ENCODE measurements around the gene STK17A.

Gene STK17A

DNA sequence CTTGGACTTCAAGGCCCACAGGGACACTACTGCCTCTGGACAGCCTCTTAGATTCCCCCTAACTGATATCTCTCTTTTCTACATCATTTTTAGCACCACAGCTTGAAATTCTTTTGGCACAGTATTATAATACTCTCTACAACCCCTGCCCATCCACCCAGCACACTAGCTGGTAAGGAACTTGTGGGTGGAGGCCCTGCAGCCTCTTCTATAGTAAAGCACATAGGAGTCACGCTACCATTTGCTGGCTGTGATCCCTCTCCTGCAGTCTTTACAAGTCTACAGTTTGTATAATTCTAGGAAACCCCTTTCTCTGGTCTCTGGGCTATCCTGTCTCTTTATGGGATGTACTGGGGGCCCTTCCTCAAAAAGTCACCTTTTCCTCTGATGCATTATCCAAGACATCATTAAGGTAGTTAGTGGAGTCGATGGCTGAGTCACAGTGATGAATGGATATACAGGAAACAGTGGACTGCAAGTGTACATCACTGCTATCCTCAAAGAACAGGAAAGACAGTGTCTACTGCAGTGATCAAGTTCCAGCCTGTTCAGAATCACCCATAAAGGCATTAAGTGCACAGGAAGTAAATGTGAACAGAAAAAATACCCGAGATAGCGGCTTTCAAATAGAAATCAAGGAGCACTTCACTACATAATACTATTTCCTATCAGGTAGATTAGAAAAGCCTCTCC, 54.4 kb downstream of the STK17A start:
- peak; percentile 47 for DNase-seq

DNA sequence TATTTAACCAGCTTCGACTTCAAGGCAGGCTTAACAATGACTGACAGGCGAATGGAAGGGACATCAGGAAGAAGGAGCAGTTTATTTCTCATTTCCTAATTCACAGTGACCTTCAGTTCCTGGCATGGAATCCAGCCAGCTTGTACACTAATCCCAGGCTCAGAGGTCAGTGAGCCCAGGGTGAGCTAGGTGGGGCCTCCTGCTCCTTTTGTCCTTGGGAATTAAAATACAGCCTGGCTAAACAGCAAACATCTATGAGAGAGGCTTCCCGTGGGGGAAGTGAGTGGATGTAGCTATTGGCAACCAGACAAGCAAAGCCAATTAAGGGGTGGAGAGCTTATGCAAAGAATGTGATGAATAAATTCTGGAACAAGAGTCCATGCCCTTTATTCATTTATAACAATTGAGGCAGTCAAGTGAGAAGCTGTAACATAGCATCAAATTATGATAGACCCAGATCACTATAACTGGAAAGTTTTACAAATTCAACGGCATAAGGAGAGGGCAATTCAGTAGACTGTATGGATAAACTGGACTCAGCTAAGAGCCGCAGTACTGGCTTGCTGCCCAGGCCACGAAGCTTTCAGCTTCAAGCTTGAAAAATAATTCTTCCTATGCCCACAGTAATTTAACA, 57.1 kb downstream of the STK17A start:
- no peak for DNase-seq

DNA sequence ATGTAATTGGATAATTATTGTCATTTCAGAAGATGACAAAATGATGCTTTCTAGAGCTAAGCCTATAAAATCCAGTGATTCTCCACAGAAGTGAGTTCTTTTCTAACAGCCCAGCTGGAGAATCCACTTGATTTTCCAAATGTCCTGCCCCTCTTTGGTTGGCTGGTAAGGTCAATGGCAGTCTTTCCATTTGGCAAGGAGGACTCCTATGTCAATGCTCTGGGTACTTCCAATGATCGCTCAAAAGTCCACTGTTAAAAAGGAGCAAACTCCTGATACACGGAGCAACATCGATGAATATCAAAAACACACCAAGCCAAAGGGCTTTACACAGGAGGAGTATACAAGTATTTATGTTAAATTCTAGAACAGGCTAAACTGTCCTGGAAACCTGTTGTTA, 57.8 kb downstream of the STK17A start:
- DNase-seq, result no peak

DNA sequence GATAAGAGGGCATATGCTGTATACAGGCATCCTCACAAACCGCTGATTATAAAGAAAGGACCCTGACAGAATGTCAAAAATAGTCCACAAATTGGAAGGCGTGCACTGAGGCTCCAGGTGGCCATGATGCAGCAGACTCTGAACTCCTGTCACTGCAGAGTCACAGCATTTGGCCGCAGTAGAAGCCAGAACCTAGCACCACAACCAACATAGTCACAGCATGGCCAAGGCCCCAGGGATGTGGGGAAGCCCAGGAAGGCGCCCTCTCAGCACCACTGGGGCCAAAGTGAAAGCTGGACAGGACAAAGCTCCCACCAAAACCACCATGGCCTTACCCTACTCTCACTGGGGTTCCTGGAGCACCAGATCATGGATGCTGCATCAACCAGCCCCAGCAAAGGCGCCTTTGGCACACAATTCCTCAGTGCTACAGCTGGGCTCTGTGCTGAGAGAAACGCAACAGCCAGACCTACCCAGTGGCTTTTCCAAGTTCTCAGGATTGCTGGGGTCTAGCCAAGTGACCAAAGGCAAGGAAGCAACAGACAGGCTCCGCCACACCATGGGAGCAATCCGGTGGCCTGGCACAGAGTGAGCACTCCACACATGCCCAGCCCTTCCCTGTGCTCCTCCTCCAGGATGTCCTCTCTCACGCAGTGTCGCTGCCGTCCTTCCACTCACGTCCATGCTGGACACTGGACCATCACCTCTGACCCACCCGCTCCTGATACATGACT, 60.2 kb downstream of the STK17A start:
- no peak for DNase-seq

DNA sequence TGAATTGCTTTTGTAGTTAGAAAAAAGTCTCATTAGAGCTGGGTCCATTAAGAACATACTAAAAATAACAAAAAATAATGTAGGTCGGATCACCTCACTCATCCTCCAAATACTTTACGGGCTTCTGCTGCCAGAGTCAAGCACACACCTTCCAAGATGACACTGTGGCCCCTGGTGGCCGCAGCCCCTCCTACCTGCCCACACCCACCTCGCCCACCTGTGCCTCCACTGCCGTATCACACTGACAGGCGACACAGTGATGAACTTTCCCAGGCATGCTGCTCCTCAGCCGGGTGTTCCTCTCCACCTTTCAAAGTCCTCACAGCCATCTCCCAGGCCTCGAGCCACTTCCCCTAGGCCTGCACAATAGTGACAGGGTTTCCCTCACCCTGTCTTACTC, 60.9 kb downstream of the STK17A start:
- DNase-seq, result no peak

DNA sequence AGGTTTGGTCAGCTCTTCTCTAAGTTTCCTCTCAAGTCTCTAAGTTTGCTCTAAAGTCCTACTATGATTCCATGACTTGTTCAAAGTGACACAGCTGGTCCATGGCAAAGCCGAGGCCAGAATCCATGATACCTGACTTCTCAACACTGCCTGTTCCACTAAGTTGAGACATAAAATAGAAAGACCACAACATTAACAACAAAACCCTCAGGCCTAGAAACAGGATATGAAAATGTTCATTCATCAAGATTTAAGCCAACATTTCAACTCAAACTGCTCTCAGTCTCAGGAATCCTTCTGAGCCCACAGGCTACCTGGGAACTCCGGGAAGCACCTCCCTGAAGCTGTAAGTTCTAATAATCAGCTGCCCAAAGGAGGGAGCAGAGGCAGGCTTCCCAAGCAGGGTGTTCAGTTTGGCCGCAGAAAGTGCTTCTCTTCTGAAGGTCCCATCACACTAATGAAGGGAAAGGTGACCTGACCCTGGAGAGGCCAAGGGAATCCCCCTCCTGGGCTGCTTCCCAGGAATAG, 62.9 kb downstream of the STK17A start:
- no peak for DNase-seq

DNA sequence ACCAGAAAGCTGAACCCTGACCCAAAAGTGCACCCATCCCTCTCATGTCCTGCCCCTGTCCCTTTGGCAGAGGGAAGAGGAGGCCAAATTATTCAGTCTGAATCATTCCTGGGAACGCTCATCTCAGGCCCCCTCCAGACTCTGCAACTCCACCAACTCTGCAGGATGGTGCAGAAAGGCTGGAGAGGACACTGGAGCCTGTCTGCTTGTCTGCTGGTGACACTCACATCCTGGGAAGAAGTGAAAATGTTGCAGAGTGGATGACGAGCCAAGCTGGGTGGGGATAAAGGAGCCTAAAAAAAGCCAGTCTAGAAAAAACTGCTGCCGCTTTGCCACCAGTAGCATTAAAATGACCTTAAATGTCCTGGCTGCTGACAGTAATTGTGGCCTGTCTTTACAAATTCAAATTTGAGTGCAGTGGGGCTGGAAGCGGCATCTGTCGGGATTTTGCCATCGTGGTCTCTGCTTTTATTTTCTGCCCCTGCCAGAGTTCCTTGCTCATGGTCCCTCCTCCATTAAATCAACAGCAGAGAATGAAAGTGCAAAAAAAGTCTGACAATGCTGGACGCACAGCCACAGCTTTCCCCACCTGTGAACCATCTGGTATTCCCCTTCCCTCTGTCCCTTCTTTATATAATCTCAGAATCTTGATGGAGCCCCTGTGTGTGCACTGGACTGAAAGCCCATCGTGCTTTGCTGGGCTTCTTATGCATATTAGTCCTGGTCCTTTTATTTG, 63.9 kb downstream of the STK17A start:
- DNase-seq, result no peak

DNA sequence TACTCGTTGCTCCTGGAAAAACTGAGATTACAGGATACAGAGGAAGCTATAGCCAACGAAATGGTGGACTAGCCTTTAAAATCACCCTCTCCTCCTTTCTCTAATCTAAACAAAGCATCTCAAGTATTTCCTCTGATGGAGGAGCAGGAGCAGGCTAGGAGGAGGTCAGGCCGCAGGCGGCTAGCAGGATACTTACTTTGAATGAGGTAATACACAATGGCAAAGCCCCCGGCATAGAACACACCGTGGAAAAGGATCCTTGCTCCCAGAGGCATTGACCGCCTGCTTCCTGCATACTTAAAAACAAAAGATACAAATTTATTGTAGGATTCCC, 64.4 kb downstream of the STK17A start:
- DNase-seq, result no peak

DNA sequence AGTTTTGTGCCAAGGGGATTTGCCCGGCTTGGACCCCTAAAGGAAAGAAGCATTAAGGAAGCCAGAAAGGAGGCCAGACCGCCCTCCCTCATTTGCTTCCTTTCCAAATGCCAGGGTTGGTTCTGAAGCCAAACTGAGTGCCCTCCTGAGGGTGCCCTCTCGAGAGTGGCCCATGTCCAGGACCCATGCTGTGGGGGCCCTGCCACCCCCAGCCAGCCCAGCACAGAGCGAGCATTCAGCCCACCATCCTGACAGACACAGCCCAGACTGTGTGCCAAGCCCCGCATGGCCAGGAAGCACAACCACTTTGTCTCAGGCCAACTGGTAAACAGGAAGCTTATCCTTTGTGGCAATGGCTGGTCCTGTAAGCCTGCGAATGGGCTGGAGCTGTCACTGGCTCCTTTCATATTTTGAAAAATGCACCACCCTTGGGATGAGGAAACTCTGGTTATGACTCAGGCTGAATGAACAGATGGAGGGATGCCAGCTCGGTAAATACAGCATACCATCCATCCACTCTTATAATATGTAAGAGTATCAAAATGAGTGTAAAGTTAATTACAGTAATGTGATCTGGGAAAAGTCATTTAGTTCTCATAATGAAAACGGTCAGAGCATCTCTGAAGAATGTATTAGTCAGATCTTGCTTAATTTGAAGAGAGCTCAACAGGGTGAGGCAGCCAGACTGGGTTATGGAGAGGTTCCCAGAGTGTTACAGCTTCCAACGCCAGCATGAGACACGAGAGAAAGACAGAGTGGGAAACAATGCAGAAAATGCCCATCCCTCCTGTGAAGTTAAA, 65.0 kb downstream of the STK17A start:
- DNase-seq, result peak; percentile 48

DNA sequence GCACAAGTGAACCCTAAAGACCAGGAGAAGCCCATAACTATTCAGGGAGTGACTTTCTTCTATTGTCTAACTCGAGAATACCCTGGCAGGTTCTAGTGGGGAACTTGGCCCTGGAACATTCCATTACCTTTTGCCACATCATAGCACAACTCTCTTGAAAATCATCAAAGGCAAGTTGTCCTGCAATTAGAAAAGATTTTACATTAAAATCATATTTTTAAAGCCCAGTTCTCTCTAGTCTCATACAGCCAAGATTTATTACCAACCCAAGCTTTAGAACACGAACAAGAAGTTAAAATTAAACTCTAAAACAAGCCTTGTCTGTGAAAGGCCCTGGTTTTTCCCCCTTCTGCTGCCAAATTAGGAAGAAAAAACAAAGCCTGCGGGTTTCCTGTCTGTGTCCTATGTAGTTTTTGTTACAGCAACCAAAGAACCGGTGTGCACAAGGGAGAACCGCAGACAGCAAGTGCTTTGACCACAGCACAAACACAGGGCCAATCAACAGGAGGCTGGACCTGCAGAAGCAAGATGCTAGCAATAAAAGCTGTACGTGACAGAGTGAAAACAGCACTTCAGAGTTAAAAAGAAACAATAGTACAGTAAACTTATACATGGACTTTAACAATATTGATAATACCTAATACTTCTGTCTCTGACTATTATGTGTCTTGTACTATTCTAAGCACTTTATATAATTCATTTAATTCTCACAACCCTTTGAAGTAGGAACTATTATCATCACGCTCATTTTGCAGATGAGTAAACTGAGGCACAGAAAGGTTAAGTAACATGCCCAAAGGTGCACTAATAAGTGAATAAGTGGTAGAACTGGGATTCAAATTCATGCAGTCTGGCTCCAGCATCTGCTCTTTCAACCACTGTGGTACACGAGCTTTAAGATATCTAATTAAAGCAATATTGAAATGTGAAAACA, 65.8 kb downstream of the STK17A start:
- DNase-seq, result peak; percentile 91

DNA sequence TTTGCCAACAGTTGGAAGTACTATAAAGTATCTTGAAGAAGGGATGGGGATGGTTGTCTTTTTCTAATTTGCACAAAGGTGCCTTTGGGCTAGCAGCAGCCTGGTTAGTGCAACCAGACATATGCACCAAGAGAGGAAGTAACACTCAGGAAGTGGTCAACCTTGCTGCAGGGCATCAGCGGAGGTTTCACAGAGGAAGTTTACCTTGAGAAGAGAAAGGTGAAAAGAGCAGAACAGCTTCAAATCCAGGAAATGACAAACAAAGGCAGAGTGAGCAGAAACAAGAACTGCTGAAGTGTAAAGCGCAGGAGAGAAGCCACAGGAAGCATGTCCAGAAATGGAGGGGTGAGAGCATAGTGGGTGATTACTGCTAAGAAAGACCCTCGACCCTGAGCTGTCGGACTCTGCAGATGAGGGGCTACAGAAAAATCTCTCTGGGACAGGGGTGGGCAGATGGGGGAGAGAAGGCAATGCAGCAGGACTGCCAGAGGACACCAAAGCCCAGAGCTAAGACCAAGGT, 66.9 kb downstream of the STK17A start:
- DNase-seq, result peak; percentile 89

DNA sequence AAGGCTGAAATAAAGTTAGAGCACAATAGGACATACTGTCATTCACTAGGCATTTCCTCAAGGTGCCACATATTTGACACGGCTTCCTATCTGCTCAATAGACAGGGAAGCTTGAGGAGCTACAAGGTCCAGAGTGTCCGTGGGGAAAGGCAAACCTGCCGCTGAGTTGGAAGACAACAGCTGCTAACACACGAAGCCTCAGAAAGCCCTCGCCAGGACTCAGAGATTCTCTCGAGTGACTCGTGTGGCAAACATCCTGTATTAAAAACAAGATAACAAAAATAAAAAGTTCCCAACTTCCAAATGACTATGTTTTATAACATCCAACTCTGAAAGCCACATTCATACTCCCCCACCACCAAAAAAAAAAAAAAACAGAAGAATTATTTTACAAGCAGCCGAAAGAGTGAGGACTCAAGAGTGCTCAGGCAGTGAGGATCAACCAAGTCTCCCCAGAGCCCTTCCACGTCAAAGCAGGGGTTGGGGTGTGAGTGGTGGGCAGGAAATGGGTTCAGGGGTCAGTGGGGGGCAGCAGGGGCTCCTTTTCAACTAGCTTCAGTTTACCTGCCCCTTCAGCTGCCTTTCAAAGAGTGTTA, 67.6 kb downstream of the STK17A start:
- DNase-seq, result peak; percentile 44

DNA sequence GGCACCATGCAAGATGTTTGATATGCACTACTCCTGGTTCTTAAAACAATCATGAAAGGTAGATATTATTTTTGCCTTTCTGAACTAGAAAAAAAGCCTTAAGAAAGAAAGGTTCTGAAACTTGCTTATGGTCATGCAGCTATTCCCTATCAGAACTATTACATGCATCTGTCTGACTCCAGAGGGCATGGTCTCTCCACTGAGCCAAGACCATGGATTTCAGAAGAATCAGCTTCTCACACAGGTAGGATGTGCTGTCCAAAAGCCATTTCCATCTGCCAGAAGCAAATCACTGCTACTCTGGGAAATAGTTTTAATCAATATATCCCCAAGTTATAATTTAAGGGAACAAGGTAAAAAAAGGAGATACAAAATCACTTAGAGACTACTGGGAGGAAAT, 69.5 kb downstream of the STK17A start:
- no peak for DNase-seq

DNA sequence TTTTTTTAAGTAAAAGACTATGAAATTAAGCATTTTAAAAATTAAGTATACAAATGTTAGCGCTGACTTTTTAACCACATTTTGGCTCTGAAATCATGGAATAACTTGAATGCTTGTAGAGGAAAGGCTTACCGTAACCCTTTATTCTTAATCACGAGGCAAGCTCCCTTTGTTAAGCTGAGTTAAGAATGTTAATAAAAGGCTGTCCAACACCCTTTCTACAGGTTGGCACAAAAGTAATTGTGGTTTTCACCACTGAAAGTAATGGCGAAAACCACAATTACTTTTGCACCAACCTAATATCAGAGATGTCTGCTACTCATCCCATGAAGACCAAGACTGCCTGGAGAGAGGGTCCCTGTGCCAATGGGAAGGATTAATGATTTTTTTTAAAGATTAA, 70.6 kb downstream of the STK17A start:
- no peak for DNase-seq

DNA sequence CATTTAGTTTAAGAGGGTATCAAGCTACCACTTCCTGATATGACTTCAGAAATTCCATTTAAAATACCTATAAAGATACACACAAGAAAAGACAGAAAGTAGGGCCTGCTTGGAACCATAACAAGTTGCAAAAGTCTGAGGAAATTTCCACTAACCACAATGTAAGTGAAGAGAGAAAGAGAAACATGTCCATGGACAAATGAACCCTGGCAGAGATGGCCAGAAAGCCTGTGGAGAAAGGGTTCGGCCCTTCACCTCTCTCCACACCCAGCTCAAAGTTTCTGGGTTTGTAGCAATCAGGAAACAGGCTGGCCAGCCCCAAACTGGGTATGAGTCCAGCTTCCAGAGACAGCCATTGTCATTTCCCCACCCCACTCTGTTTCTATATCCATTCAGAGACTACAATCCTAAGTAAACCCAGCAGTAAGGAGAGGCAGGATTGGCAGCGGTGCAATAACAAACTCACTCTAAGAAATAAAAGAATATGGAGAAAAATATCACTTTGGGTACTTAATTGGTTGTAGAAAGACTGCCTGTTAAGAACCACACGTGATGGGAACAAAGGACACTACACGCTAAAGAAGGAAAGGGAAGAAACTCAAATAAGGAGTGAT, 71.1 kb downstream of the STK17A start:
- DNase-seq, result no peak

DNA sequence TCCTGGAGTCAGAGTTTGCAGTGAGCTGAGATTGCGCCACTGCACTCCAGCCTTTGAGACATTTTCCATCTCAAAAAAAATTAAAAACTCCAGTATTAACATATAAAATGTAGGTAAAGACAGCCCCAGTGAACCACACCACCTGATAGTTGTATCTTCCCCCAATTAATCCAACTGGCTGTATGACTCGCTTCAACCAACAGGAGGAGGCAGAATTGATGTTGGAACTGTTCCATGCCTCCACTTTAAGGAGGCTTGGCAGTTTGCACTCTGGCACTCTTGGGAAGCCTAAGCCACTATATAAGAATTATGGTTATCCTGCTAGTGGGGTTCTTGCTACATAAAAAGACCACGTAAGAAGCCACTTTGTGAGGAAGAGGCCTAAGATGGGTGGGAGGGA, 72.7 kb downstream of the STK17A start:
- DNase-seq, result no peak

DNA sequence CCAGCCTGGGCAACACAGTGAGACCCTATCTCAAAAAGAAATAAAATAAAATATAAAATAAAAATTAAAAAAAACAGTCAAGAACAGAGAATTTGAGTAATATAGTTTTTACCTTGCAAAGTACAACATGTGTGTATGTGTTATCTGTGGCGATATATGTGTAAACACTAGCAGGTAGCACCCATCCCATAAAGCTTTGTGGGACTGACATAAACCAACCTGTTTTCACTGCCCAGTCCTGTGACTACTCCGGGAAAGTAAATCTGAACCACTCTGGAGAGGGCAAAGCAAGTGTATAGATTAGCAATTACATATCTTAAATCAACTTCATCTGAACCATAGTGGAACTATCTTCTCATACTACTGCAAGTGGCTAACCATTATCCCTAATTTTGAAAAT, 74.1 kb downstream of the STK17A start:
- no peak for DNase-seq

DNA sequence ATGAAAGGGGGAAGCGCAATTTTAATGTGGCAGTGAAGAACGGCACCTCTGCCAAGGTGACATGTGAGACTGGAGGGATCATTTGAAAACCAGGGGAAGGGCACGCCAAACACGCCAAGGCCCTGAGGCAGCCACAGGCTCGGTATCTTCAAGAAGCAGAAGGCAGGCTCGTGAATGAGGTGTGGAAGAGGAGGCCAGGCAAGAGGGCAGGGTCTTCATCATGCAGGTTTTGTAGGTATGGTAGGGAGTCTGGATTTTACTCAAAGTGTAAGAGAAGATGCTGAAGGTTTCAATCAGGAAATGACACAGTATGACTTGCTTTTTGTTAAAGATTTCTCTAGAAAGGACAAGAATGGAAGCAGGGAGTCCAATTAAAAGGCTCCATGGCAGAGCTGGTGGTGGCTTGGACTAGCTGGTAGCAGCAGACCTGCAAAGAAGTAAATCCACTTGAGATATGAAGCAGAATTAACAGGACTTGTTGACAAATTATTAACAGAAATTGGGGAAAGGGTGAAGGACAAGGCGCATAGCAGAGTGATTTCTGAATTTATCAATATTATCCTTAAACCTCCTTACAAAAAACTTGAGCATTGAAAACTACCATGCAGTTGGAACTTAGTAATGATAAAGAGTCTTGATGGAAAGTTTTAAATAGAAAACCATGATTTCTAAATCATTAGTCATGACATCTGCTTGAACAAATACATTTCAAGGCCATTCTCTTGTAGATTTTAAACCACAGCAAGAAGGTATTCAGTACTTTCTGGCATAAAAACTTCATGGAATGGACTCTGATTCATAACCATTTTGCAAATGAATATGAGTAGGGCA, 76.0 kb downstream of the STK17A start:
- no peak for DNase-seq

DNA sequence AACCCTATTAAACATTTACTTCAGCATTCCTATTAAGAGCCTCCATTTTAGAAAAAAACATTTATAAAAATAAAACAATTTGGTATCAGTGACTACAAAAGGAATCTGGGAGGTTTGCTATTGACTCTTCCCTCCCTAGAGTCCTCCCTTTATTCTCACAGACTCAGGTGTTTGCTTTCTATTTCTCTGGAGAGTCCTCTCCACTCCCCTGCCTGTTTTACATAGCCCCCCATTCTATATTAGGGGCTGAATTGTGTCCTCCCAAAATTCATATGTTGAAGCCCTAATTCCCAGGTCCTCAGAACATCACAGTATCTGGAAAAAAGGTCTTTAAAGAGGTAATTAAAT, 76.6 kb downstream of the STK17A start:
- DNase-seq, result no peak

Data from CD4-positive, alpha-beta T cell treated with Interleukin-10 for 1 hour (primary cell).